ENCODE measurements around the gene ZDHHC7. TPM values are rescaled to one million over a fixed set of nuclear protein-coding genes. Genes with fewer than 3 reads are reported as not detected.

The ZDHHC7 gene
- total and polyA plus RNA-seq, 9 of the 15 experiments (the other 6 are each of a cell fraction or from before 2014, with no cell fraction given): 1.7 to 49.7 (median 37.4) TPM

- ATAC-seq: peak; percentile 30
- in situ Hi-C loops (cut with MboI) (no loop called here), intact Hi-C loops (cut with micrococcal nuclease) (loop anchor here (5.0 kb wide), 1 partner anchor 69 kb away; no protein-coding TSS in a partner anchor)
- Histone ChIP-seq H3K79me2 (ENCODE audit: control insufficient read depth, insufficient read depth, low read length) (no peaks in the 10 kb centered on the region), H3K9me1 (ENCODE audit: control insufficient read depth, insufficient read depth, low read length) (peaks cover 4% of the 10 kb centered on the region), H3K9ac (ENCODE audit: insufficient read depth in 1 of 2, low read depth in 2 of 2, low read length in 2 of 2) (no peak overlapping the region), H3K4me2 (ENCODE audit: insufficient read depth, low read length) (no peak overlapping the region), H3K9me3 (replicated peaks; ENCODE audit: control insufficient read depth, insufficient read depth, low read depth, low read length) (no peaks in the 10 kb centered on the region), H3K27me3 (ENCODE audit: control insufficient read depth in 2 of 2, insufficient read depth in 2 of 2, low read length in 2 of 2) (no peaks in the 10 kb centered on the region), H3K36me3 (ENCODE audit: control insufficient read depth, insufficient read depth, low read length) (no peaks in the 10 kb centered on the region), H2AFZ (ENCODE audit: low read depth, low read length) (no peak overlapping the region), H4K20me1 (replicated peaks; ENCODE audit: control insufficient read depth, insufficient read depth, low read length) (peaks cover 4% of the 10 kb centered on the region), H3K27ac (ENCODE audit: extremely low read depth, low read depth, low read length) (no peak overlapping the region), H3K4me3 (no peak overlapping the region), H3K4me1 (replicated peaks in 1 of 2; ENCODE audit: control insufficient read depth in 2 of 2, insufficient read depth in 2 of 2, low read length in 2 of 2) (peaks cover 23 to 58% of the 10 kb centered on the region in 2 experiments)
- BruUV-seq (replicated peaks): no TSS peak
- 45% methylated on average over 10 of the region's 10 CpGs for WGBS (ENCODE audit: insufficient coverage, low coverage, missing lambda C conversion rate)
- POLR2A ChIA-PET: interaction anchor here (1.6 kb wide), 1 partner anchor 20 kb away, joined by 4 read pairs; no protein-coding TSS in a partner anchor
- FAIRE-seq: peak; percentile 68
- DNase-seq (ENCODE audit: extremely low read depth in 1 of 4, low spot score in 3 of 4): peak; percentile 59 to 65 (median 62)
- CTCF ChIA-PET (ENCODE audit: low intra/inter-chr PET ratio): interaction anchor here (0.6 to 5.2 kb wide), 3 partner anchors 22 to 196 kb away, joined by 3 to 34 read pairs (median 34); no protein-coding TSS in a partner anchor
- TF ChIP-seq FOXJ2 (tag; IDR thresholded peaks at IDR 0.05) (no peak), SMC3 (conservative IDR thresholded peaks at IDR 0.05; ENCODE audit: insufficient read depth, low read depth, low read length) (0 out of 2 replicates have a peak, but pooled peaks have one; percentile 7), CTBP1 (IDR thresholded peaks at IDR 0.05; ENCODE audit: borderline replicate concordance) (no peak), RCOR1 (IDR thresholded peaks at IDR 0.05; ENCODE audit: borderline replicate concordance in 1 of 2, low read depth in 2 of 2, low read length in 2 of 2) (0 out of 4 replicates have a peak, but pooled peaks of 1 of the 2 experiments have one; percentile 22), CBX3 (IDR thresholded peaks at IDR 0.05; ENCODE audit: borderline replicate concordance in 1 of 2, low read length in 2 of 2) (peak in 1 of 2 experiments; percentile 49; a peak in 2 of 3 replicates), RFX7 (CRISPR knock-in tag; IDR thresholded peaks at IDR 0.05) (no peak), ZBTB49 (CRISPR knock-in tag; IDR thresholded peaks at IDR 0.05; ENCODE audit: borderline replicate concordance) (no peak), NFXL1 (CRISPR knock-in tag; IDR thresholded peaks at IDR 0.05) (no peak), ZNF511 (CRISPR knock-in tag; IDR thresholded peaks at IDR 0.05) (no peak), RBM17 (IDR thresholded peaks at IDR 0.05; ENCODE audit: borderline replicate concordance, low read depth, low read length) (no peak), ZNF354B (CRISPR knock-in tag; IDR thresholded peaks at IDR 0.05) (no peak), RBM39 (optimal IDR thresholded peaks at IDR 0.05; ENCODE audit: low read depth, low read length) (no peak), ZNF12 (CRISPR knock-in tag; IDR thresholded peaks at IDR 0.05) (peak; percentile 99), CTCF (IDR thresholded peaks at IDR 0.05 in 2 of 3, conservative IDR thresholded peaks at IDR 0.05 in 1 of 3; ENCODE audit: insufficient read depth in 2 of 3, low read depth in 1 of 3, low read length in 3 of 3) (peak; percentile 51 to 67 (median 59)), MXD1 (CRISPR knock-in tag; IDR thresholded peaks at IDR 0.05; ENCODE audit: borderline replicate concordance, poor library complexity, severe bottlenecking) (no peak), ATF7 (IDR thresholded peaks at IDR 0.05) (no peak), TRIM28 (IDR thresholded peaks at IDR 0.05) (0 out of 2 replicates have a peak, but pooled peaks have one; percentile 40), ZBTB8A (IDR thresholded peaks at IDR 0.05; ENCODE audit: partially characterized antibody) (no peak)
Observed at GRCh38 chr16:84950906-84951305, 60.4 kb downstream of the ZDHHC7 start.

Measured in K562 (cell line).